Muscle of back (tissue), 13 donors: ENCODE data around the gene NT5C1A. TPM values are rescaled to one million over a fixed set of nuclear protein-coding genes. Genes with fewer than 3 reads are reported as not detected.

ENCODE experiments used
- DNase-seq, 3 donors: peaks; one replicate each; pipeline versions ENCODE4 v3.0.0 to v3.0.0-alpha.2; 2013
- long read RNA-seq, 9 donors: transcript quantifications; one replicate each; lab custom pipeline, GENCODE V29; 2026
- polyA plus RNA-seq, 10 donors: library from polyadenylated mRNA; unstranded; fragments of 120-200 nt; gene quantifications; one replicate each; pipeline ENCODE4 v1.2.1, GENCODE V29; 2013; ENCODE audit not compliant: insufficient read length in 10 of 10

Gene NT5C1A
- 1 to 10 TPM; 4.5 to 8.9 (median 6.5) TPM for polyA plus RNA-seq
- long read RNA-seq, donor 1, partial matches to known transcripts, result 0 of 1 reads
- long read RNA-seq, donor 1, other reads (novel, unspliced or antisense), result 0 of 1 reads
- long read RNA-seq, donor 2, result 0 reads
- long read RNA-seq, donor 3, result 0 reads
- long read RNA-seq, donor 4, result 0 reads
- long read RNA-seq, donor 5, transcript NT5C1A-201 (6 exons, 1,107 nt), result major isoform, 6 of 6 reads
- long read RNA-seq, donor 5, partial matches to known transcripts, result 0 of 6 reads
- long read RNA-seq, donor 5, other reads (novel, unspliced or antisense), result 0 of 6 reads
- long read RNA-seq, donor 6, partial matches to known transcripts, result 0 of 1 reads
- long read RNA-seq, donor 6, other reads (novel, unspliced or antisense), result 0 of 1 reads
- long read RNA-seq, donor 7, partial matches to known transcripts, result 0 of 1 reads
- long read RNA-seq, donor 7, other reads (novel, unspliced or antisense), result 0 of 1 reads
- long read RNA-seq, donor 8, result 0 reads
- long read RNA-seq, donor 9, result 0 reads

DNA sequence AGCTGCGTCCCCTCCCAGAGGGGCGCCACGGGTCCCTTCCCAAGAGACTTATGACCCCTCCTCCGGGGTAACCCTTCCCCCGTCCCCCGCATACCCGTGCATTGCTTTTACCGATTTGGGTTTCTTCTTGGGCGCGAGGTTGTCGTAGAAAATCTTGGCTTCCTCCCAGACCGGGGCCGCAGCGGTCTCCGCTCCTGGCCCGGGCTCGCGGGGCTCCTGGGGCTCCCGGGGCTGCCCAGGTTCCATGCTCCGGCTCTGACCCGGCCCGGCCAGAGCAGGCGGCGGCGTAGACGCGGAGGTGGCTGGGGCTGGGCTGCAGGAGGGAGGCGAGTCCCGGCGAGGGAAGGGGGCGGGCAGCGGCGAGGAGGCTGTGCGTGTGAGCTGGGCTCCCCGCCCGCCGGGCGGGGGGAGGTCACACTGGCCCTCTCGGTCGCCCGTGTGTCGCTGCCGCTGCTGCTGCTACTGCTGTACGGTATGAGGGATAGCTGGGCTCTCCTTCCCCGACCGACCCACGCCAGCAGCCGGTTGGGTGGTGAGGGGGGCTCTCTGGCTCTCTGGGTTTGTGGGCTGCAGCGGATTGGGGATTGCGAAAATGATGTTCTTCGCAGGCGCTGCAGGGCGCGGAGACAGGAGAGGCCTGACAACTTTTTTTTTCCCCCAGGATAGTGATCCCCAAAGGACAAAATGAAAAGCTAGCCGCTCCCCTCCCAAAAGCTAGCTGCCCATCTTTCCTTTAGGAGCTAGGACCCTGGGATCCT is at the start of gene NT5C1A:
Gene NT5C1A (minus strand): TSS at position 315 of the 758 bp plus-strand sequence. CDS start 69 bp downstream, at position 246.
- DNase-seq, result peak in 2 of 3 donors; percentile 52 to 76

DNA sequence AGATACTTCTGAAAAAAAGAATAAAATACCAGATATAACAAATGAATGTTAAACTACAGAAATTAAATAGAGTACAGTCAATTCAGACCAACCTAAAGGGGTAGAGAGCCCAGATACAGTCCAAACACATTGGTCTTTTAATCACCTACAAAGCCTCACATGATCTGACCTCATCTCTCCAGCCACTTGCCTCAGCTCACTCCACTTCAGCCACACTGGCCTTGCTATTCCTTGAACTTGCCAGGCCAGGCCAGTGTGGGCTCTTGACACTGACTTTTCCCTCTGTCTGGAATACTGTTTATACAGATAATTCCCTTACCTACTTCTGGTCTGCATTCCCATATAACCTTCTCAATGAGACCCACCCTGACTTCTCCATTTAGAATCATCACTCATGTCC is 49.8 kb upstream of the NT5C1A start:
- DNase-seq, result no peak

DNA sequence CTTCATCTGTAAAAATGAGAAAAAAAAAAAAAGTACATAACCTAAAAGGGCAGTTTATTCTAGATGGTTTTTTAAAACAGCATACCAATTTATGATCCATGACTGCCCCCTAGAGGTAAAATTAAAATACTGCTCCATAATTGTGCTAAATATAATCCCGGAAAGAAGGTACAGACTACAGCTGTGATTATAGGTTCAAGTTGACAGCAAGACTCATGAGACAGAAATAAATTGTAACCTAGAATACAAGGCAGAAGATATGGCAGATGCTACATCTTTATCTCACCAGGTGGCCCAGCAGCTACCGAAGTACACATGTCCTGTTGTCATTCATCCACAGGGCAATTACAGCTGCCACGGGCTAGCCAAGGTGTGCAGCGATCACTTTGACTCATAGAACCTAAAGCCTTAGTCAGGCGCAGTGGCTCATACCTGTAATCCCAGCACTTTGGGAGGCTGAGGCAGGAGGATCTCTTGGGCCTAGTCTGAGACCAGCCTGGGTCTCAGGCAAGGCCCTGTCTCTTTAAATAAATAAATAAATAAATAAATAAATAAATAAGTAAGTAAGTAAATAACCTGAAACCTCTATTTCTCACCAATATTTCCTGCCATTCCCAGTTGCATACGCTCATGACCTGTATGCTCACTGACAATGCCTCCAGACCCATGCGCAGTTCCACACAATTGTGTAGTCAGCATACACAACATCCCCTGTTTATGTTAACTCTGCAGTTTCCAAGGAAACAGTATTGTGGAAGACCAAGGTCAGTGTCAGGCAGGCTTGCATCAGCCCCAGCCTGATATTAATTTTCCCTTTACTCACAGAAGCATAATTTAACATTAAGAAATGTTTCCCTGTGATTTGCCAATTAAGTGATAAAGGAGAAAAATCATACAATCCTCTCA is 48.4 kb upstream of the NT5C1A start:
- DNase-seq, result peak; percentile 62 to 77 (median 64)

DNA sequence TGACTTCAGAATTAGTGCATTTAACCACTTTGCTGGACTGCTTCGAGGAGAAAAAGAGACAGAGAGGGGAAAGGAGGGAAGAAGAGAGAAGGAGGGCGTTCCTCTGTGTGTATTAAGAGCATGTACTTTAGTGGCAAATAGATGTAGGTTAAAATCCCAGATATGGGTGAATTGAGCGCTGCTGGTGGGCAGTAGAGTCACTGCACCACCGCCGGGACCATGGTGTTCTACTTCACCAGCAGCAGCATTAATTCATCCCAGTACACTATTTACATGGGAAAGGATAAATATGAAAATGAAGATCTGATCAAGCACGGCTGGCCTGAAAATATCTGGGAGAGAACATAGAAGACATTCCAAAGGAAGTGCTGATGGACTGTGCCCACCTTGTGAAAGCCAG is 45.9 kb upstream of the NT5C1A start:
- no peak for DNase-seq

DNA sequence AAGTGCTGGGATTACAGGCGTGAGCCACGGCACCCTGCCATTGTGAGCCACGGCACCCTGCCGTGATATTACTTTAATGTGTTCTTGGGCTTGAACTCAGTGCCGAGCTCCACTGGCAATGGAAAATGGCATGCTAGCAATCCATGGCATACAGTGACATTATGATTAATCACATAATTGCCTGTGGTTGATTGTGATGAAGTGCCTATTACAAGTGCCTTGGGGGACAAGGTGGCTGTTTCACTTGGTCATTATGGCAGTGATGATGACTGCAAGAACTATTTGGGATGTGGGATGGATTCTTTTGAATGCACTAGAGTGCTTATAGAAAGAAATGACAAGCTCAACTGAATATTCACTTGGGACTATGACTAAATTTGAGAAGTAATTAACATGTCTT is 41.6 kb upstream of the NT5C1A start:
- DNase-seq, result no peak

DNA sequence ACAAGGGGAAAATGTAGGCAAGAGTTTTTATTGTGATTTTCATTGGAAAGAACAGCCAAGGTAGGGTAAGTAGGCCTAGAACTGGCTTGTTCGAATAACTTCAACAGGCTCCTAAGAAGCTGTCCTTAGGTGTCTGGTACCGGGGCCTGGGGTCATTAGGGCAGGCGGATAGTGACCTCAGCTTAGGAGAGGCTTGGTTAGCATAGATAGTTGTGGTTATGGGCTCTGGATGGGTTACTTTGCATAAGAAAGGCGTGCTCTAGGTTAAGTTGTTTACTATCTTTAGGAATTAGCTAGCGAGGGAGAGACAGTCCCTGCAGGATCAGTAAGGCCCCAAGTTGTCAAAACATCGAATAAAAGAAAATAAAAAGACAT is 40.0 kb upstream of the NT5C1A start:
- no peak for DNase-seq

DNA sequence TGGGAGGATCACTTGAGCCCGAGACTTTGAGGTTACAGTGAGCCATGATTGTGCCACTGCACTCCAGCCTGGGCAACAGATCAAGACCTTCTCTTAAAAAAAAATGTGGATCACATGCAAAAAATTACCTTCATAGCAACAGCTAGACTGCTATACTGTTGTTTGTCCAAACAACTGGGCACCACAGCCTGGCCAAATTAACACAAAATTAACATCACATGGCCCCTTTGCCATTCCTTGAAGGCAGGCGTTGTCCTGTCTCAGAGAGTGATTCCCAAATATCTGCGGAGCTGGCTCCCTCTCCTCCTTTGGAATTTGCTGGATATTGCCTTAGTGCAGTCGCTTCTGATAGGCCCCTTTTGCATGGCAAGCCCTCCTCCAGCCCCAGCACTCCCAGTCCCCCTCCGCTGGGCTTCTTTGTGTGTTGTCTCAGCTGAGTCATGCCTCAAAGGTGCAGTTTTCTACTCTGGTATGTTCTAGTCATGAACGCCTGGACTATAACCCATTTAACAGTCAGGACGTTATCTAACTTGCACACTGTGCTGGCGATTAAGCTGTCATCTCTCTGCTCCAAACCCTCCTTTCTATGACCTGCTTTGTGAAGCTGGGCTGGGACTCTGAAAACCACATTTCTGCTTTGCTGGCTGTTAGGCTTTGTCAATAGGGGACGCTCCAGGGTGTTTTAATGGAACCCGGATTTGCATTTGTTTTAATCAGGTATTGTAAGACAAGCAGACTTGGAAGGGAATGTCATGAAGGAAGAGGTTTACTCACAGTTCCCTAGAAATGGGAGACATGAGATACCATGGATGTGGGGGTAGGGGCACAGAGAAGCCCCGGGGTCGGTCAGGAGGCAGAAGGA is 39.4 kb upstream of the NT5C1A start:
- DNase-seq, result no peak

DNA sequence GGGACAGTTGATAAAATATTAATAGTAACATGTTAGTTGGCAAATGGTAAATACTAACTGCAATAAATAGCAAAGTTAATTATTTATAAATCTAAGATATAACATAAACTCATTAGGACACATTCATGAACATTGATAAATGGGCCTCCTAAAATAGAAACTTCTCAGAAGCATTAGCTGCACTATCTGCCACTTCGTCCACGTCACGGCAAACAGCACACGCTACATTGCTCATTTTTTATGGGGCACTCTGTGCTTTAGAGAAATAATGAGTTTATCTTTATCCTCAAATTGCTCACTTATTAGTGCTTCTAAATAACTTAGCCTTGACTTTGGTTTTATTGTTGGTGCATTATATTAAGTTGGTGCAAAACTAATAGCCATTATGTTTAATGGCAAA is 35.6 kb upstream of the NT5C1A start:
- no peak for DNase-seq

DNA sequence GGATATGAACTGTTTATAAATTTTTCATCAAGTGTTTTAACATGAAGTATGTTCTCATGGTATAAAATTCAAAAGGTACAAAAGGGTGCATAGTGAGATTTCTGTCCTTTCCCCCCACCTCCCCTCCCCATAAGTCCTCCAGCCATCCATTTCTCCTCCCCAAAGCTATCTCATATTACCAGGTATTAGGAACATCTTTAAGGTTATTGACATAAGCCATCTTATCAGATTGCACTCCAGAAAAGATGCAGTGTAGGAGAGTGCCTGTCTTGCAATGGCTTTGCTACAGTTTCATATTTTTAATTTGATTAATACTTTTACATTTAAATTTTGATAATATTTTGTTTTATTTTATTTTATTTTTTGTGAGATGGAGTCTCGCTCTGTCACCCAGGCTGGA is 32.9 kb upstream of the NT5C1A start:
- DNase-seq, result no peak

DNA sequence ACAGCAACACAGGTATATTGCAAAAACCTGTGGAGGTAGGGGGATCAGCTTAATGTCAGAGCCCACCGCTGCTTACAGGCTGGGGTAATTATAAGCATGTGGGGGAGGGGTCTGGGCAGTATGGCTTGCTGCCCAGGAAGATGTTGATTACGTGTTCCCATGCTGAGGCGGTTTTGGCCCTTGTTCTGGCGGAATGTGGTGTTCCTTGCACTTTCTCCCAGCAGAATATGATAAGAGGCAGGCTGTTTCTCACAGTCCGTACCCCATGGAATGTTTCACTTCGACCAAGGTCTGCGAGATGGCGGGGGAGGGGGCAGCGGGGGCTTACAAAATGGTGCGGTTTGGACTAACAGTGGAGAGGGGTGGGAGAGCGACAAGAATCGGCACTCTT is 29.1 kb upstream of the NT5C1A start:
- peak in 1 of 3 donors; percentile 41 for DNase-seq

DNA sequence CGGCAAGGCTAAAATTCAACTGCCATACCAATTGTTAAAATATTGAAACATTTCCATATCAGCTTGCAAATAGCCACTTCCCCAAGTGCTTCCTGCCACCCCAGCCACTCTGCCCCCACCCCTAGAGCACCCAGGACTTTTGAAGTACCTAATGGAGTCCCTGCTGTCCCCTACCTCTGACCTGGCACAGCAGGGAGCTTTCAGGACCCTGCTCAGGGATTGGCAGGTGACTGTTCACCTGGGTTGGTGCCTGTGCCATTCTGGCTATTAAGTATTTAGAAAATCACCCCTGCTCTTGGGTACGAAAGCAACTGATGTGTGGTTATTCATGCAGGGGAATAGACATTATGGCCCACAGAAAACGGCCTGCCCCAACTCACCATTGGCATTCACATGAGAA is 28.4 kb upstream of the NT5C1A start:
- DNase-seq, result no peak

DNA sequence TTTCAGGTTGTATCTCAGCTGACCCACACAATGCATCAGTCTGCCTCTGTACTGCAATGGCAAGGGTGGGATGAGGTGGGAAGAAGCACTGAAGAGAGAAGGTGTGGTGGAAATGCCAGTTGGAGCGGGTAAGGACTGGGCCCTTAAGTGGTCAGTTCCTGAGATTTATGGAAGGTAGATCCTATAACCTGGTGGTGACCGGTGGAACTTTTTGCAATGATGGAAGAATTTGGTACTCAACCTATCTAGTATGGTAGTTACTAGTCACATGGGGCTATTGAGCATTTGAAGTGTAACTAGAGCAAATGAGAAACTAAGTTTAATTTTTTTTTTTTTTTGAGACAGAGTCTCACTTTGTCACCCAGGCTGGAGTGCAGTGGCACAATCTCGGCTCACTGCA is 27.5 kb upstream of the NT5C1A start:
- DNase-seq, result no peak

DNA sequence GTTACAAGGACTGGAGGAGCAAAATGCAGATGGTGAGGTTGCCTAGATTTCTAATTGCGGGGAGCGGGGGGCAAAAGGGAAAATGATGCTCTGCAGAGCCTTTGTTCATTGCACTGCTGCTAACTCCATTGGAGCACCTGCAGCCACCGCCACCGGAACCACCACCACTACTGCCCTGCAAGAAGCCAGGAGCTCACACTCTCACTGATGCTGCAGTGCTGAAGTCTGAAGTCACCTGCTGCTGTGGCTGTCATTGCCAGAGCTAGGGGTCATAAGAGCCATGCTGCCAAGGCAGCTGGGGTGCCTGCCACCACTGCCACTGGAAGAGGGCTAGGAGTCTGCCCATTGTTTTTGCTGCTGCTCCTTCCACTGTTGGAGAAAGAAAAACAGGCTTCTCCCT is 26.7 kb upstream of the NT5C1A start:
- no peak for DNase-seq

DNA sequence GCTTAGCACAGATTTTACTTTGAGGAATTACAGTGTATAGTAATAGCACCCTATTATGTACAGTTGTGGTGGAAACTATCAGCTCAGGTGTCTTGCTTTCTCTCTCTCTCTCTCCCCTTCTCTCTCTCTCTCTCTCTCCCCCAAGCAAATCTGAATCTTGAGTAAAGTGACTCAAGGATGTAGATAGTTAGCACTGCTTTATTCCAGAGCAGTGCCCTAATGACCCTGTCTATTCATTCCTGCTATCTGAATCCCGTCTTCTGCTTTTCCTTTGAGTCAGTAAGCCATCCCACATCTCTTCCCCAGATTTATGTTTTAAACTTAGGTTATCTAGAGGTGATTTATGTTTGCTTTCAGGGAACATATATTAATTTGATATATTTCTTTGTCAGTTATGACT is 24.5 kb upstream of the NT5C1A start:
- DNase-seq, result no peak

DNA sequence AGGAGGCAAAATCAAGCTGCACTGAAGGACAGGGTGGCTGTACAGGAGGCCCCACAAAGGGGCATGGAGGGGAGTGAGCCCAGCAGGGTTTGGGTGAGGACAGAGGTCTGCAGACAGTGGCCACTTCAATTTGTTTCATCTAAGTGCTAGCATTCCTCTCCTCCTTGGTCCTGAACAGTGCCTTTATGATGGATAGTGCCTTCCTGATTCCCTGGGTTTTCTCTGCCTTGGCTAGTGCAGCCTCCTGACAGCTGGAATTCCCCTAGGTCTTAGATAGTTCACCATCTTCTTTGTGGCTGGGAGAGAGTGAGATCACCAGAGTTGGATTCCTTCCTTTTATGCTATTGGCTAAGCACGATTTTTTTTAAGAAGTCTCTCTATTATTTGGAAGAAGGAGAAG is 23.1 kb upstream of the NT5C1A start:
- no peak for DNase-seq

DNA sequence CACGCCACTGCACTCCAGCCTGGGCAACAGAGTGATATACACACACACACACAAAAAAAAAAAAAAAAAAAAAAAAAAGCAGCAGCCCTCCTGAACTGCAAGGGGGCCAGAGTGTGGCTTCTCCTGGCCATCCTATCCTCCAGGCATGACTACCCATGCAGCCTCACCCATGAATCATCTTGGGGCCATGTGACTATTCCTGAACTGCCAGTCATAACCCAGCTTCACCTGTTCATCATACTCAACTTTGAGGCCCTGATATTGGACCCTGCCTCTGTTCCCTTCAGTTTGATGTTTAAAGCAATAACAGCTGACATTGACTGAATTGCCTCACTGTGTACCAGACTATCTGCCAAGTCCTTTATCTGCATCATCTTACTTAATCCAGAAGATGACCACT is 22.1 kb upstream of the NT5C1A start:
- DNase-seq, result peak in 1 of 3 donors; percentile 41

DNA sequence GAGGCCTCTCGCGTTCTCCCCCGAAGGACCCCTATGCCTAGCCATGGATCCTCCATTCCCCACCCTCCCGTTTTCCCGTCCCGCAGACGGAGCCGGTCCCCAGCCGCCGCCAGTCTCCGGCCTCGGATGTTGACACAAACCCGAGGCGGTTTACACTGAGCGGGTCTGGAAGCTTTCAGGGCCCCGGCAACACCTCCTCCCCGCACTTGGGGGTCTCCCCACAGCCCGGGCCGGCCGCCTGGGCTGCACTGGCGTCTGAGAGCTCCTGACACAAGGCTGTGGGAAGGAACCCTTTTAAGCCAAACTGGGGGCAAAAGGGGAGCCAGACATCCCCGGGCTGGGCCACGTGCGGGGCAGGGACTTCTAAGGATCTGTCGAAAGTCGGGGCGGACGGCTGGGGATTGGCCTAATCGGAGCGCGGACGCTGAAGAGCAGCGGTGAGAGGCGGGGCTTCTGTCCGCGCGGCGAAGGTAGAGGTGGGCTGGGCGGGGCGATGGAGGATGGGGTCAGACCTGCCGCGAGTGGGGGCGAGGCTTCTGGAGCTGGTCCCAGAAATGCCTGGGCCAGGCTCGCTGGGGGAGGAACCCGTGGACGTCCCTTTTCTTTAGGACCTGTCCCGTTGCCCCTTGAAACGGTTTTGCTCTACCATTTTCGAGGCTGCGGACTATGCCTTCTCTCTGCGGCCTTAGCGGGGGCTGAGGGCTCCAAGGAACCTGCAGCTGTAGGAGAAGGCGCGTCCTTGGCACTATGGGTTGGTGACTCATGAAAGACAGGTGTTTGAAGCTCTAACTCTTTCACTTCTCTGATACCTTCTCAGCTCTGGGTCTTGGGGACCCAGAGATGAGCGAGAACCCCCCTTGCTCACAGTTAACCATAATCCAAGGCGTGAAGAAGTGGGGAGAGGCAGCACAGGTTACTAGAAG is 20.5 kb upstream of the NT5C1A start:
- DNase-seq, result peak in 1 of 3 donors; percentile 40

DNA sequence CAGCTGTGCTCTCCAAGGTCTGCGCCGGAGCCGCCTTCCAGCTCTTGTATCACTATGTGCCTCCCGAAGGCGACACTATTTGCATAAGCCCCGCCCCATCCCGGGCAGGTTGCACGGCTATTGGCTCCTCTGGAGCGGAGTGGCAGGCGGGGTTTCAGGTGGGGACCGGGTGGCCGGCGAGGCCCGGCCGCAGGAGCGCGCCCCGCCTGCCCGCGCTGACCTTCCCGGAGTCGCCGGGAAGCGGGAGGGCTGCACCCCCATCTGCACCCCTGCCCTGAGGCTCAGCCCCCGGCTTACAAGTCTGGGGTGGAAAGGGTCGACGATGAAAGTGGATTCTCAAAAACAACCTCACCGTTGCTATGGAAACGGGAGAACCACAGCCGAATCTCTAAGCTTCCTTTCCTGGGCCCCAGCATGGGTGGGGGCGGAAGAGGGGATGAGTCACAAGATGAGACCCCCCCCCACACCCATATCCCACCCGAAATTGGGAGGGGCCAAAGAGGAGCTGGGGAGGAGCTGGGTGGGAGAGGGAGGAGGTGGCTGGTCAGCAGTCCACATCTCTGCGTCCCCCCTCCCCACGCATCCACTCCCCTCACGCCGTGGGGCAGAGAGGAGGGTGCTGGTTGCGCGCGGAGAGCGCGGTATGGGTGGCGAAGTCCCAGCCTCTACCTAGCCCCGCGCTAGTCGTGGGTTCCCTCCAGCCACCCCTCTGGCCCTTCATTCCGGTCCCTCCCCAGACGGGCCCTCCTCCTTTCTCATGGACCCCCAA is 19.7 kb upstream of the NT5C1A start, which contains the start of gene HPCAL4:
Gene HPCAL4 (minus strand): TSS at position 51 of the 769 bp plus-strand sequence. CDS start 6,830 bp downstream, outside the sequence.
- DNase-seq, result peak; percentile 69 to 91 (median 82)
